ENCODE data around the gene SEC24D. TPM values are rescaled to one million over a fixed set of nuclear protein-coding genes. Genes with fewer than 3 reads are reported as not detected.

SEC24D gene, protein sequence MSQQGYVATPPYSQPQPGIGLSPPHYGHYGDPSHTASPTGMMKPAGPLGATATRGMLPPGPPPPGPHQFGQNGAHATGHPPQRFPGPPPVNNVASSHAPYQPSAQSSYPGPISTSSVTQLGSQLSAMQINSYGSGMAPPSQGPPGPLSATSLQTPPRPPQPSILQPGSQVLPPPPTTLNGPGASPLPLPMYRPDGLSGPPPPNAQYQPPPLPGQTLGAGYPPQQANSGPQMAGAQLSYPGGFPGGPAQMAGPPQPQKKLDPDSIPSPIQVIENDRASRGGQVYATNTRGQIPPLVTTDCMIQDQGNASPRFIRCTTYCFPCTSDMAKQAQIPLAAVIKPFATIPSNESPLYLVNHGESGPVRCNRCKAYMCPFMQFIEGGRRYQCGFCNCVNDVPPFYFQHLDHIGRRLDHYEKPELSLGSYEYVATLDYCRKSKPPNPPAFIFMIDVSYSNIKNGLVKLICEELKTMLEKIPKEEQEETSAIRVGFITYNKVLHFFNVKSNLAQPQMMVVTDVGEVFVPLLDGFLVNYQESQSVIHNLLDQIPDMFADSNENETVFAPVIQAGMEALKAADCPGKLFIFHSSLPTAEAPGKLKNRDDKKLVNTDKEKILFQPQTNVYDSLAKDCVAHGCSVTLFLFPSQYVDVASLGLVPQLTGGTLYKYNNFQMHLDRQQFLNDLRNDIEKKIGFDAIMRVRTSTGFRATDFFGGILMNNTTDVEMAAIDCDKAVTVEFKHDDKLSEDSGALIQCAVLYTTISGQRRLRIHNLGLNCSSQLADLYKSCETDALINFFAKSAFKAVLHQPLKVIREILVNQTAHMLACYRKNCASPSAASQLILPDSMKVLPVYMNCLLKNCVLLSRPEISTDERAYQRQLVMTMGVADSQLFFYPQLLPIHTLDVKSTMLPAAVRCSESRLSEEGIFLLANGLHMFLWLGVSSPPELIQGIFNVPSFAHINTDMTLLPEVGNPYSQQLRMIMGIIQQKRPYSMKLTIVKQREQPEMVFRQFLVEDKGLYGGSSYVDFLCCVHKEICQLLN
- total RNA-seq (2022), result 32.0 and 33.0 TPM in 2 replicates
- Bru-seq, nascent RNA, result percentile 77 among the genes with signal in this experiment
- percentile 66 among the genes with signal in this experiment for BruChase-seq, experiment 1, labeled RNA remaining after a 2-hour chase
- percentile 67 among the genes with signal in this experiment for BruChase-seq, experiment 2, labeled RNA remaining after a 6-hour chase
- long read RNA-seq, full-length matches to known transcripts, result 32 of 54 reads
- long read RNA-seq, partial matches to known transcripts, result 4 of 54 reads
- long read RNA-seq, other reads (novel, unspliced or antisense), result 18 of 54 reads

GRCh38 chr4:118835571-118836300 lies at the start of gene SEC24D:
Gene SEC24D, minus strand, starts transcription at chr4:118836126. Its CDS starts 2,430 bp downstream, at chr4:118833696.
- CTCF ChIA-PET, result interaction anchor here (0.9 kb wide), 1 partner anchor 29 kb away, joined by 3 read pairs; no protein-coding TSS in a partner anchor
- Mint-ChIP-seq H3K27ac (ENCODE audit: unreplicated experiment) (peak within 1 kb of the TSS; percentile 98), H3K4me1 (ENCODE audit: low read depth, unreplicated experiment) (no peaks in the 10 kb centered on the region)

GRCh38 chr4:118884716-118885115 lies 48.8 kb upstream of the SEC24D start:
- intact Hi-C loops (cut with micrococcal nuclease; ENCODE audit: unreplicated experiment), result loop anchor here (1.0 kb wide), 1 partner anchor 39 kb away; no protein-coding TSS in a partner anchor
- Mint-ChIP-seq H3K4me3 (ENCODE audit: unreplicated experiment) (no peak overlapping the region), H3K27ac (ENCODE audit: unreplicated experiment) (no peak overlapping the region), H3K36me3 (ENCODE audit: insufficient read depth, unreplicated experiment) (no peaks in the 10 kb centered on the region), H3K4me1 (ENCODE audit: low read depth, unreplicated experiment) (peaks cover 11% of the 10 kb centered on the region), H3K9me3 (ENCODE audit: unreplicated experiment) (no peaks in the 10 kb centered on the region), H3K27me3 (ENCODE audit: insufficient read depth, unreplicated experiment) (peaks cover 10% of the 10 kb centered on the region)
- BruUV-seq (replicated peaks), result no TSS peak
- Histone ChIP-seq H3K9me3 (no peaks in the 10 kb centered on the region), H3K36me3 (ENCODE audit: control insufficient read depth, insufficient read depth, low read length) (no peaks in the 10 kb centered on the region), H3K27me3 (replicated peaks; ENCODE audit: control insufficient read depth, insufficient read depth, low read length) (no peaks in the 10 kb centered on the region), H3K4me3 (ENCODE audit: low read depth, low read length) (no peak overlapping the region), H3K4me1 (no peaks in the 10 kb centered on the region)
- DNase-seq, result no peak
- CTCF ChIA-PET, result no interaction called here
- TF ChIP-seq, protein P1, sequence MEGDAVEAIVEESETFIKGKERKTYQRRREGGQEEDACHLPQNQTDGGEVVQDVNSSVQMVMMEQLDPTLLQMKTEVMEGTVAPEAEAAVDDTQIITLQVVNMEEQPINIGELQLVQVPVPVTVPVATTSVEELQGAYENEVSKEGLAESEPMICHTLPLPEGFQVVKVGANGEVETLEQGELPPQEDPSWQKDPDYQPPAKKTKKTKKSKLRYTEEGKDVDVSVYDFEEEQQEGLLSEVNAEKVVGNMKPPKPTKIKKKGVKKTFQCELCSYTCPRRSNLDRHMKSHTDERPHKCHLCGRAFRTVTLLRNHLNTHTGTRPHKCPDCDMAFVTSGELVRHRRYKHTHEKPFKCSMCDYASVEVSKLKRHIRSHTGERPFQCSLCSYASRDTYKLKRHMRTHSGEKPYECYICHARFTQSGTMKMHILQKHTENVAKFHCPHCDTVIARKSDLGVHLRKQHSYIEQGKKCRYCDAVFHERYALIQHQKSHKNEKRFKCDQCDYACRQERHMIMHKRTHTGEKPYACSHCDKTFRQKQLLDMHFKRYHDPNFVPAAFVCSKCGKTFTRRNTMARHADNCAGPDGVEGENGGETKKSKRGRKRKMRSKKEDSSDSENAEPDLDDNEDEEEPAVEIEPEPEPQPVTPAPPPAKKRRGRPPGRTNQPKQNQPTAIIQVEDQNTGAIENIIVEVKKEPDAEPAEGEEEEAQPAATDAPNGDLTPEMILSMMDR (IDR thresholded peaks at IDR 0.05; ENCODE audit: insufficient read depth in 1 of 2, low read depth in 1 of 2, low read length in 1 of 2, severe bottlenecking in 1 of 2, unreplicated experiment in 1 of 2), result no peak
- POLR2A ChIA-PET, result no interaction called here

More at GRCh38 chr4:118835571-118836300, at the start of gene SEC24D:
- peak within 1 kb of the TSS; percentile 96 for H3K4me3 ChIP-seq (ENCODE audit: low read depth, low read length)
- H3K4me1 ChIP-seq, result peaks cover 7% of the 10 kb centered on the region
- Mint-ChIP-seq H3K9me3 (ENCODE audit: unreplicated experiment) (no peaks in the 10 kb centered on the region), H3K4me3 (ENCODE audit: unreplicated experiment) (peak within 1 kb of the TSS; percentile 97), H3K36me3 (ENCODE audit: insufficient read depth, unreplicated experiment) (peaks cover 33% of the 10 kb centered on the region), H3K27me3 (ENCODE audit: insufficient read depth, unreplicated experiment) (no peaks in the 10 kb centered on the region)
- TF ChIP-seq, protein P1 (IDR thresholded peaks at IDR 0.05; ENCODE audit: insufficient read depth in 1 of 2, low read depth in 1 of 2, low read length in 1 of 2, severe bottlenecking in 1 of 2, unreplicated experiment in 1 of 2), result no peak
- H3K9me3 ChIP-seq, result no peaks in the 10 kb centered on the region
- BruUV-seq (replicated peaks), result no TSS peak
- H3K27me3 ChIP-seq (replicated peaks; ENCODE audit: control insufficient read depth, insufficient read depth, low read length), result no peaks in the 10 kb centered on the region
- intact Hi-C loops (cut with micrococcal nuclease; ENCODE audit: unreplicated experiment), result no loop called here
- POLR2A ChIA-PET, result interaction anchor here (0.7 to 1.1 kb wide), 2 partner anchors 53 kb away, joined by 3 to 4 read pairs; partner anchors contain the start of gene SYNPO2
- H3K36me3 ChIP-seq (ENCODE audit: control insufficient read depth, insufficient read depth, low read length), result peaks cover 1% of the 10 kb centered on the region; the same call in 1 of the 2 replicates
- DNase-seq, result peak; percentile 85 to 94
